Heart left ventricle (tissue), 13 donors: Measurements from ENCODE around the gene RRP8.

ENCODE experiments used
- POLR2A ChIP-seq, 2 donors: fragments of 450-650 bp; IDR thresholded peaks; one replicate each; pipeline ENCODE4 v1.6.1; 2017; ENCODE audit warnings: antibody characterized with exemption in 2 of 2, mild to moderate bottlenecking in 2 of 2, moderate library complexity in 2 of 2
- TF ChIP-seq, protein P1 (sequence below), 12 donors: fragments of 200-600 bp; sonication (generic) in 4 of 12; IDR thresholded peaks; one replicate each; pipeline versions ENCODE4 v1.5.0 to v1.8.0; 2018 to 2022; ENCODE audit warnings: antibody characterized with exemption in 12 of 12, mild to moderate bottlenecking in 5 of 12
- donor health status: ischemic (EF 13 %, LVEDD 7.1; RV severe dilation, severe dysfunction).
- donor health status: DM: no; HTN: yes; CAD: no.
- donor health status: DM: no; HTN: no; CAD: no.
- donor health status: ischemic (EF 25% LVEDD 6.9; RV normal size, moderate dysfunction).
- donor health status: ischemic (EF 25% LVEDD 5.7; RV mildly dilated, moderate dysfunction).
- donor health status: ischemic (EF 35%, LVEDD 5.7; RV mildly dilated, moderate dysfunction).
- donor health status: nonischemic (EF 11% LVEDD 7.7; RV severe dilation, severe dysfunction).
- donor health status: DM: yes; HTN: yes; CAD: no.
- donor health status: PGD.
- donor health status: ischemic (EF 29% LVEDD 5.4; RV normal size, mild dysfunction).
- donor health status: nonischemic (EF 23%, LVEDD 6.1; RV moderate dilation, normal function).

- TF ChIP-seq, protein P1, sequence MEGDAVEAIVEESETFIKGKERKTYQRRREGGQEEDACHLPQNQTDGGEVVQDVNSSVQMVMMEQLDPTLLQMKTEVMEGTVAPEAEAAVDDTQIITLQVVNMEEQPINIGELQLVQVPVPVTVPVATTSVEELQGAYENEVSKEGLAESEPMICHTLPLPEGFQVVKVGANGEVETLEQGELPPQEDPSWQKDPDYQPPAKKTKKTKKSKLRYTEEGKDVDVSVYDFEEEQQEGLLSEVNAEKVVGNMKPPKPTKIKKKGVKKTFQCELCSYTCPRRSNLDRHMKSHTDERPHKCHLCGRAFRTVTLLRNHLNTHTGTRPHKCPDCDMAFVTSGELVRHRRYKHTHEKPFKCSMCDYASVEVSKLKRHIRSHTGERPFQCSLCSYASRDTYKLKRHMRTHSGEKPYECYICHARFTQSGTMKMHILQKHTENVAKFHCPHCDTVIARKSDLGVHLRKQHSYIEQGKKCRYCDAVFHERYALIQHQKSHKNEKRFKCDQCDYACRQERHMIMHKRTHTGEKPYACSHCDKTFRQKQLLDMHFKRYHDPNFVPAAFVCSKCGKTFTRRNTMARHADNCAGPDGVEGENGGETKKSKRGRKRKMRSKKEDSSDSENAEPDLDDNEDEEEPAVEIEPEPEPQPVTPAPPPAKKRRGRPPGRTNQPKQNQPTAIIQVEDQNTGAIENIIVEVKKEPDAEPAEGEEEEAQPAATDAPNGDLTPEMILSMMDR (IDR thresholded peaks at IDR 0.05), result no peak
- no peak for TF ChIP-seq POLR2A (IDR thresholded peaks at IDR 0.05)
Measured at GRCh38 chr11:6547177-6547576, 56.2 kb downstream of the RRP8 start.
